Suprapubic skin (tissue), 4 donors: ENCODE results near the gene HES6.

ENCODE experiments used
- POLR2A ChIP-seq, 2 donors: fragments of 450-650 bp; IDR thresholded peaks; one replicate each; pipeline ENCODE4 v1.6.1; 2017; ENCODE audit warnings: antibody characterized with exemption in 2 of 2, mild to moderate bottlenecking in 2 of 2, moderate library complexity in 2 of 2
- POLR2AphosphoS5 ChIP-seq, 3 donors: sonication (generic); formaldehyde crosslinking; IDR thresholded peaks; one replicate each; pipeline ENCODE4 v1.6.1; 2017; ENCODE audit warnings: antibody characterized with exemption in 3 of 3
- TF ChIP-seq, protein P1 (sequence below), 2 donors: fragments of 200-600 bp in 1 of 2; fragments of 450-650 bp in 1 of 2; sonication (generic) in 1 of 2; IDR thresholded peaks; one replicate each; pipeline ENCODE4 v1.5.1; 2016 to 2019; ENCODE audit warnings: antibody characterized with exemption in 2 of 2, mild to moderate bottlenecking in 1 of 2, moderate library complexity in 1 of 2

- TF ChIP-seq, protein P1, sequence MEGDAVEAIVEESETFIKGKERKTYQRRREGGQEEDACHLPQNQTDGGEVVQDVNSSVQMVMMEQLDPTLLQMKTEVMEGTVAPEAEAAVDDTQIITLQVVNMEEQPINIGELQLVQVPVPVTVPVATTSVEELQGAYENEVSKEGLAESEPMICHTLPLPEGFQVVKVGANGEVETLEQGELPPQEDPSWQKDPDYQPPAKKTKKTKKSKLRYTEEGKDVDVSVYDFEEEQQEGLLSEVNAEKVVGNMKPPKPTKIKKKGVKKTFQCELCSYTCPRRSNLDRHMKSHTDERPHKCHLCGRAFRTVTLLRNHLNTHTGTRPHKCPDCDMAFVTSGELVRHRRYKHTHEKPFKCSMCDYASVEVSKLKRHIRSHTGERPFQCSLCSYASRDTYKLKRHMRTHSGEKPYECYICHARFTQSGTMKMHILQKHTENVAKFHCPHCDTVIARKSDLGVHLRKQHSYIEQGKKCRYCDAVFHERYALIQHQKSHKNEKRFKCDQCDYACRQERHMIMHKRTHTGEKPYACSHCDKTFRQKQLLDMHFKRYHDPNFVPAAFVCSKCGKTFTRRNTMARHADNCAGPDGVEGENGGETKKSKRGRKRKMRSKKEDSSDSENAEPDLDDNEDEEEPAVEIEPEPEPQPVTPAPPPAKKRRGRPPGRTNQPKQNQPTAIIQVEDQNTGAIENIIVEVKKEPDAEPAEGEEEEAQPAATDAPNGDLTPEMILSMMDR (IDR thresholded peaks at IDR 0.05), result no peak
- no peak for TF ChIP-seq POLR2AphosphoS5 (IDR thresholded peaks at IDR 0.05)
- TF ChIP-seq POLR2A (IDR thresholded peaks at IDR 0.05), result no peak
These were observed 15.3 kb upstream of the HES6 start for GRCh38 chr2:238255151-238255551.
